Epithelial cell of esophagus (primary cell): ENCODE results near the gene DTWD2.
"Not testable (repeated sequence)": the region's sequence is repeated elsewhere in the genome, so short reads cannot be mapped to it uniquely, and the experiment has no call there.

Source experiments
- DNase-seq: peaks from one replicate; pipeline ENCODE4 v3.0.0; 2010; ENCODE audit warnings: low read depth
- H3K4me3 ChIP-seq: 2 replicates; pipeline ENCODE4 v1.5.1; 2011; ENCODE audit warnings: mild to moderate bottlenecking, low read length, control low read depth
- CTCF ChIP-seq: IDR thresholded peaks from 2 replicates; pipeline ENCODE4 v1.5.1; 2011; ENCODE audit warnings: low read depth, mild to moderate bottlenecking, low read length, control low read depth, inconsistent platforms; ENCODE audit not compliant: insufficient read depth; ENCODE audit errors: missing control alignments

The DTWD2 gene

GRCh38 chr5:118996098-118996497, 7.8 kb upstream of the DTWD2 start:
- H3K4me3 ChIP-seq = no peak overlapping the region
- TF ChIP-seq CTCF = no peak
- DNase-seq = no peak

GRCh38 chr5:118994595-118994994, 6.2 kb upstream of the DTWD2 start:
- no peak for TF ChIP-seq CTCF
- no peak overlapping the region for H3K4me3 ChIP-seq
- DNase-seq = no peak

GRCh38 chr5:118993118-118993517, 4.8 kb upstream of the DTWD2 start:
- not testable (repeated sequence) for DNase-seq, H3K4me3 ChIP-seq

GRCh38 chr5:118992055-118992454, 3.7 kb upstream of the DTWD2 start:
- H3K4me3 ChIP-seq, DNase-seq: not testable (repeated sequence)

- H3K4me3 ChIP-seq = no peak overlapping the region
- no peak for TF ChIP-seq CTCF
- DNase-seq = peak; percentile 4
These were observed 2.2 kb upstream of the DTWD2 start for GRCh38 chr5:118990582-118990981.

GRCh38 chr5:118989816-118990215, 1.5 kb upstream of the DTWD2 start:
- TF ChIP-seq CTCF = no peak
- DNase-seq = no peak
- no peak overlapping the region for H3K4me3 ChIP-seq

GRCh38 chr5:118988866-118989180, 476 bp upstream of the DTWD2 start:
- no peak for TF ChIP-seq CTCF
- no peak for DNase-seq
- peak overlapping the region; percentile 62 for H3K4me3 ChIP-seq

- peak; percentile 10 for DNase-seq
- no peak overlapping the region for H3K4me3 ChIP-seq
- no peak for TF ChIP-seq CTCF
These were observed 3.7 kb downstream of the DTWD2 start for GRCh38 chr5:118984602-118985001.
